HG03196 (cell line): Measurements from ENCODE around the gene GTF3C1.
"Not testable (repeated sequence)": the region's sequence is repeated elsewhere in the genome, so short reads cannot be mapped to it uniquely, and the experiment has no call there.

ENCODE experiments used
- ATAC-seq: cut with Tn5 transposase; IDR thresholded peaks from one replicate; pipeline ENCODE4 v1.9.1; 2021; ENCODE audit not compliant: unreplicated experiment

GTF3C1 gene, protein sequence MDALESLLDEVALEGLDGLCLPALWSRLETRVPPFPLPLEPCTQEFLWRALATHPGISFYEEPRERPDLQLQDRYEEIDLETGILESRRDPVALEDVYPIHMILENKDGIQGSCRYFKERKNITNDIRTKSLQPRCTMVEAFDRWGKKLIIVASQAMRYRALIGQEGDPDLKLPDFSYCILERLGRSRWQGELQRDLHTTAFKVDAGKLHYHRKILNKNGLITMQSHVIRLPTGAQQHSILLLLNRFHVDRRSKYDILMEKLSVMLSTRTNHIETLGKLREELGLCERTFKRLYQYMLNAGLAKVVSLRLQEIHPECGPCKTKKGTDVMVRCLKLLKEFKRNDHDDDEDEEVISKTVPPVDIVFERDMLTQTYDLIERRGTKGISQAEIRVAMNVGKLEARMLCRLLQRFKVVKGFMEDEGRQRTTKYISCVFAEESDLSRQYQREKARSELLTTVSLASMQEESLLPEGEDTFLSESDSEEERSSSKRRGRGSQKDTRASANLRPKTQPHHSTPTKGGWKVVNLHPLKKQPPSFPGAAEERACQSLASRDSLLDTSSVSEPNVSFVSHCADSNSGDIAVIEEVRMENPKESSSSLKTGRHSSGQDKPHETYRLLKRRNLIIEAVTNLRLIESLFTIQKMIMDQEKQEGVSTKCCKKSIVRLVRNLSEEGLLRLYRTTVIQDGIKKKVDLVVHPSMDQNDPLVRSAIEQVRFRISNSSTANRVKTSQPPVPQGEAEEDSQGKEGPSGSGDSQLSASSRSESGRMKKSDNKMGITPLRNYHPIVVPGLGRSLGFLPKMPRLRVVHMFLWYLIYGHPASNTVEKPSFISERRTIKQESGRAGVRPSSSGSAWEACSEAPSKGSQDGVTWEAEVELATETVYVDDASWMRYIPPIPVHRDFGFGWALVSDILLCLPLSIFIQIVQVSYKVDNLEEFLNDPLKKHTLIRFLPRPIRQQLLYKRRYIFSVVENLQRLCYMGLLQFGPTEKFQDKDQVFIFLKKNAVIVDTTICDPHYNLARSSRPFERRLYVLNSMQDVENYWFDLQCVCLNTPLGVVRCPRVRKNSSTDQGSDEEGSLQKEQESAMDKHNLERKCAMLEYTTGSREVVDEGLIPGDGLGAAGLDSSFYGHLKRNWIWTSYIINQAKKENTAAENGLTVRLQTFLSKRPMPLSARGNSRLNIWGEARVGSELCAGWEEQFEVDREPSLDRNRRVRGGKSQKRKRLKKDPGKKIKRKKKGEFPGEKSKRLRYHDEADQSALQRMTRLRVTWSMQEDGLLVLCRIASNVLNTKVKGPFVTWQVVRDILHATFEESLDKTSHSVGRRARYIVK (N-terminal part only)

DNA sequence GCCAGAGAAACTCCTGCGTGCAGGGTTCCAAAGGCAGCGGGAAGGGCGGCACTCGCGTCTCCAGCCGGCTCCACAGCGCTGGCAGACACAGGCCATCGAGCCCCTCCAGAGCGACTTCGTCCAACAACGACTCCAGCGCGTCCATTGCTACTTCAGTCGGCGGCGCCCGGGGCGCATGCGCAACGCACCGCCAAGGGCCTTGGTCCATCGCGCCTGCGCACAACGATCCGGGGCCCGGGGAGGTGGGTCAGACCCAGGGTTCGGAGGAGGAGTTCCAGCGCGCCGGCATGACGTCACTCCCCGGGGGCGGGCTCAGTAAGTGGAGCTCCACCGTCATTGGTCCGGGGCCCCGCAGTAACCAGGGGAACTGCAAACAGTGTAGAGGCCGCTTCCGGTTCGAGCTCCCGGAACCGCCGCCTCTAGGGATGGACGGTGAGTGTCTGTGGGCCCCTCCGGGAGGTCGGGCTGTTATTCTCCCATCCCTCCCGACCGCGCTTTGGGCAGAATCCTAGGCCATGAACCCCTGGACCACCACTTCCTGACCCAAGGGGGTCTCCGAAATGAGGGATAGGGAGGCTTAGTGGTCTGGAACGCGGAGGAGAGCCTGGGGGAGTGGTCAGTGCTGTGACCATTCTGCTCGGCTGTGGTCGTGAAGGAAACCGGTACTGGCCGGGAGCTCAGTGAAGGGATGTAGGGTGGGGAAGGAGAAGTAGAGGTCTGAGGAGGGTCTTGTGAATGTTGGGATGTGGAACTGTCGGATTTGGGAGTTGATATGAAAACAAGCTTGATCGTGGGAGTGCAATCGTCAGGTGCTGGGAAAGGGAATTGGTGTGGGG is at the start of gene GTF3C1, which contains the start of gene KATNIP:
Gene GTF3C1 (minus strand): TSS at position 168 of the 836 bp plus-strand sequence. CDS start 23 bp downstream, at position 145.
Gene KATNIP (plus strand): TSS at position 399 of the 836 bp plus-strand sequence. CDS start 27 bp downstream, at position 426.
- peak; percentile 95 for ATAC-seq

DNA sequence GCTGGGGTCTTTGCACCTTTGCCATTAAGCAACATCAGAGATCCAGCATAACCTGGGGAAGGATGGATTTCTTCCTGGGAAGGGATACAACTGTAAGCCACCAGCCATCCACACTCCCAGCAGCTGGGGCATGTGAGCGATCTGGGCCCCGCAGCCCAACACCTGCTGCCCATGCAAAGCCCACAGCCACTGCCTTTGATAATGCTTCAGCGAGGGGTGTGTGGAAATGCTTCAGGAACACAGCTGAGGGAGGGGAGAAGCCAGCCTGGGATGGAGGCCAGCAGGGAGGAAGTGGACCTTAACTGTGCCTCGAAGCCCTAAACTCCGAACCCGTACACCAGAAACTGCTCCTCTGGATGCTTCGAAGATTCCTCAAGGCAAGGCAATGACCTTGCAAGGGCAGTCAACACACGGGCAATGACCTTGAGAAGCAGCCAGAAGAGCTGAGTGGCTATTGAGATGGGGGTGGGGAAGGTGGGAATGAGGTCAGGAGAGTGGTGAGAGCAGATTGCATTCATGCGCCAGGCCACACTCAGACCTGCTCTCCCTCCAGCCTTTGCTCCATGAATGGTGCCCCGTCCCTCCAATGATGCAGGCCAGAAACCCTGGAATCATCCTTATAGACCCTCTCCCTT is 49.3 kb upstream of the GTF3C1 start:
- ATAC-seq, result no peak

DNA sequence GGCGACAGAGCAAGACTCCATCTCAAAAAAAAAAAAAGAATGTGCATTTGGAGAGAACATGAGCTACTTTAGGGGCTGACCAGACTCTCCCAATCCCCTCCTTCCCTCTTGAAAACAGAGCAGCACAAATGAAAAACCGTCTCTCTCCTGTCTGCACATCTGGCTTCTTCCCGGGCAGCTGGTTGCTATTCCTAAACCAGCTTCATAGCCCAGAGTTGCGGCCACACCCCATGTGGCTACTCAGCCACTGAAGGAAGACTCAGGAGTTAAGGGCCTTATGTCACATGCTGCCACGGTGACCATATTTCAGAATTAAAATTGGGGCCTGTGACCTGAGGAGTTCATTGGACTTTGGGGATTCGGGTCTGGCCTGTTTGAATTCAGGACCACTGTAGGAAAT is 48.5 kb upstream of the GTF3C1 start:
- no peak for ATAC-seq

DNA sequence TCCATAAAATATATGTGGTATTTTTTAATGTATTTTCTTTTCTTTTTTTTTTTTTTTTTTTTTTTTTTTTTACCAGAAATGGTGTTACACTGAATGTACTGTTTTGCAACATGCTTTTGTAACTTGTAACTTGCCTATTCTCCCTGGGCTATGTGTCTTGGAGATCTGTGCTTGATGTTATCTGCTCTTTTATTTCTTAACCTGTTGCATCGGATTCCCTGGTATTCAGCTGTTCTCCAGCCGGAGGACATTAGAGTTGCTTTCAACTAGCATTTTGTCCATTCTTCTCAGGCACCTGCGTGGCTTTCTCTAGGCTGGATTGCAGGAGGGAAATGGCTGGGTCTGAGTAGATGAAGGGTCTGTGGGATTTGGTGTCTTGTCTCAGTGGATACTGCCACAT is 47.6 kb upstream of the GTF3C1 start:
- no peak for ATAC-seq

DNA sequence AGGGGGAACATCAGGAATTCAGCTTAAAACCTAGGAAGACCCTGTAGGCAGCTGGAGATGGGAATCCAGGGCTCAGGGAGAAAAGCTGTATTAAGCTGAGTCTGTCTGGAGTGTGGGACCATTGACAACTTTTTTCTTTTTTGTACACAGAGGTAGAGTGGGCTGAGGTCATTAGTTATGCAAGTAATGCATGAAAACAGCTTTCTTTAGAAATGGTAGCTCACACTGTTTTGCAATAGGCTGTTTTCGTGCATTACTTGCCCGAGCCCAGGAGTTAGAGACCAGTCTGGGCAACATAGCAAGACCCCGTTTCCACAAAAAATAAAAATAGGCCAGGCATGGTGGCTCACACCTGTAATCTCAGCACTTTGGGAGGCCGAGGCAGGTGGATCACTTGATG is 46.7 kb upstream of the GTF3C1 start:
- ATAC-seq, result no peak

DNA sequence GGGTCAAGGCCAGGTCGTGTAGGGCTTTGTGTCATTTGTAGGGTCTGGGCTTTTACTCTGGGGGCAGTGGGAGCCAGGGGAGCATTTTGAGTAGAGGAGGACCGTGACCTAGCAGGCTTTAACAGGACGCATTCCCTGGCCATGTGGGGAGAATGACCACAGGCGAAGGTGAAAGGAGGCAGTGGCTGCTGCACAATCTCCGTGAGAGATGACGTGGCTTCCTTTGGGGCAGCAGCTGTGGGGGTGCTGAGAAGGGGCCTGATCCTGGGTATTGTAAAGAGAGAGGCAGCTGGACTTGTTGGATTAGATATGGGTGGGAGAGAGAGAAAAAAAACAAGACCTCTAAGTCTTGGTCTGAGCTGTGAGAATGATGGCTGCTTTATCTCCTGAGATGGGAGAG is 46.3 kb upstream of the GTF3C1 start:
- ATAC-seq, result no peak

DNA sequence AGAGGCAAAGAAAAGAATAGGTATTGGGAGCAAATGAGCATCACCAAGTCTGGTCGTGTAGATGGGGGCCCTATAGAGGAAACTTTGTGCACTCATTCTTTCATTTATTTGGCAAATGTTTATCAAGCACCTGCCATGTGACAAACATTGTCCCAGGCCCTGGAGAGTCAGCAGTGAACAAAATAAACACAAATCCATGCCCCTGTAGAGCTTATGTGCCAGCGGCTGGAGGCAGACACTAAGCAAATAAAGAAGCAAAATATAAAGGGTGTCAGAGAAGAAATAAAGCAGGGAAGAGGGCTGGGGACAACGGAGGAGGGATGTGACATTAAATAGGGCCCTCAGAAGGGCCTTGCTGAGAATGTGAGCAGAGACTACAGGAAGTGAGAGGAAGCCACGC is 45.8 kb upstream of the GTF3C1 start:
- no peak for ATAC-seq

DNA sequence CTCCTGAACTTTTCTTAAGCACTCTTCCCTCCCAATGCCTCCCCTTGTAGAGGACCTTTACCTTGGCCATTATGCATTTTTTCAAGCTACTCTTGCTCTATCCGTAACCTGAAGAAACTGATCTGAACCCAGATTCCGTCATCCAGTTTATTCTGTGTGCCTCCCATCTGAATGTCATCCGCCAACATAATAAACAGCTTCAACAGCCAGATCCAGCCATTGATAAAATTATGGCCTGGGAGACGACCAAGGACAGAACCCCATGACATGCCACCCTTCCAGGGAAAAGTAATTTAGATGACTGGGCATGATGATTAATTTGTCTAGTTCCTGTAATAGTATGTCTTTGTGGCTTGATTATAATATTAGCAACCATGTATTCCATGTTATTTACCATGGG is 42.1 kb upstream of the GTF3C1 start:
- ATAC-seq, result no peak

DNA sequence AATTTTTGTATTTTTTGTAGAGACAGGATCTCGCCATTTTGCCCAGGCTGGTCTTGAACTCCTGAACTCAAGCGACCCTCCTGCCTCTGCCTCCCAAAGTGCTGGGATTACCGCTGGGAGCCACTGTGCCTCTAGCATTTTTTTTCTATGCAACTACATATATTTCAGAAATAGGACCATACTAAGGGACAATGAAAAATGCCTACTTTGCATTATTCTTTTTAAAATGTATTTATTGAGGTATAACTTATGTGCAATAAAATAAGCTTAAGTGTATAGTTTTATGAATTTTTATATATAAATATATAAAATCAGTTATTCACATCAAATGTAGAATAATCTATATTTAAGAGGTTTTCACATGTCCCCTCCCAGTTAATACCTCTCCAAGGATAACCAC is 38.3 kb upstream of the GTF3C1 start:
- ATAC-seq, result no peak

DNA sequence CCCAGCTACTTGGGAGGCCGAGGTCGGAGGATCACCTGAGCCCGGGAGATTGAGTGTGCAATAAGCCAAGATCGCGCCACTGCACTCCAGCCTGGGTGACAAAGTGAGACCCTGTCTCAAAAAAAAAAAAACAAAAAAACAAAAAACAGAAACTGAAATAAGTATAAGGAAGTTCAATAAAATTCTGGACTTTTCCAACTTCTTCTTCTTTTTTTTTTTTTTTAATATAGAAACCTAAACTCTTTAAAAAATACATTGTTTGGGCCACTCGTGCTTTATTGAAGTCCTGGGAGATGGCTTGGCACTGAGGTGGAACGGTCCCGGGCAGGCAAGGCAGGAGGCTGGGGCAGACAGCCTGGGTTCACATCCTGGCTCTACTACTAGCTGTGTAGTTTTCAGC is 37.0 kb upstream of the GTF3C1 start:
- ATAC-seq, result no peak

DNA sequence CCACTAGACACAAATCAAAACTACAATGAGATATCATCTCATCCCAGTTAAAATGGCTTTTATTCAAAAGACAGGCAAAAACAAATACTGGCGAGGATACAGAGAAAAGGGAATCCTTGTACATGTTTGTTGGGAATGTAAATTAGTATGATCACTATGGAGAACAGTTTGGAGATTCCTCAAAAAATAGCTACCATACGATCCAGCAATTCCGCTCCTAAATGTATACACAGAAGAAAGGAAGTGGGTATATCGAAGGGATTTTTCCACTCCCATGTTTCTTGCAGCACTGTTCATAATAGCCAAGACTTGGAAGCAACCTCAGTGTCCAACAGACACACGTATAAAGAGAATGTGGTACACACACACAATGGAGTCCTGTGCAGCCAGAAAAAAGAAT is 35.5 kb upstream of the GTF3C1 start:
- ATAC-seq, result no peak

DNA sequence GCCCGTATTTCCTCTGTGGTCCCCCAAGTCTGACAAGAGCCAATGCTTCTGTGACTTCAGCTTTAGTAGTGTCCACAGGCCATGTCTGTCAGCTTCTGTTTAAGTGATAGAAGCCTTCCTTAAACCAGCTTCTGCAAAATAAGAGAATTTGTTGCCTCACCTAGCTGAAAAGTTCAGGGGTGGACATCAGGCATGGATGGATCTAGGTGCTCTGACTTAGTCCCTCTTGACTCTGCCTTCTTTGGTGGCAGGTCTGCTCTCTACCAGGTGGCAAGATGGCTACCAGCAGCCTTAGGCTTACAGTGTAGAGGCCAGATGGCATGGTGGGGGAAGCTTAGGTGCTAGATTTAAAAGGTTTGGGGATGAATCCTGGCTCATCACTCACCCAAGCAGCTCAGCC is 33.9 kb upstream of the GTF3C1 start:
- no peak for ATAC-seq

DNA sequence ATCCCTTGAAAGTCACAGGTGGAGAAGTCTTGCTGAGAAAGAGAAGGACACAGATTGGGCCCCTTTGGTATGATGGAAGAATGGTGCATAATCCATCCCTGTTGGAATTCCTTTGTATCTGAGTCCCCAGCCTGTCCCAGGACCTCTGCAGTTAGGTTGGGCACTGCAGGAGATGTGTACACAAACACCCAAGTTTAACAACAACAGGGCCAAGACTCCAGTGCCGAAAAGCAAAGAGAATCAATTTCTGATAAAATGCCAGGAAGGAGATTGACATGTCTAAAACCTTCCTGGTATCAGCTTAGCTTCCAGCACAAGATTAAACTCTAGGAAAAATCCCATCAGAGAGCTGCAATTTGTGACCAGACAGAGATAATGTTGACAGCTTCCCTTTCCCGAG is 33.2 kb upstream of the GTF3C1 start:
- ATAC-seq, result no peak

DNA sequence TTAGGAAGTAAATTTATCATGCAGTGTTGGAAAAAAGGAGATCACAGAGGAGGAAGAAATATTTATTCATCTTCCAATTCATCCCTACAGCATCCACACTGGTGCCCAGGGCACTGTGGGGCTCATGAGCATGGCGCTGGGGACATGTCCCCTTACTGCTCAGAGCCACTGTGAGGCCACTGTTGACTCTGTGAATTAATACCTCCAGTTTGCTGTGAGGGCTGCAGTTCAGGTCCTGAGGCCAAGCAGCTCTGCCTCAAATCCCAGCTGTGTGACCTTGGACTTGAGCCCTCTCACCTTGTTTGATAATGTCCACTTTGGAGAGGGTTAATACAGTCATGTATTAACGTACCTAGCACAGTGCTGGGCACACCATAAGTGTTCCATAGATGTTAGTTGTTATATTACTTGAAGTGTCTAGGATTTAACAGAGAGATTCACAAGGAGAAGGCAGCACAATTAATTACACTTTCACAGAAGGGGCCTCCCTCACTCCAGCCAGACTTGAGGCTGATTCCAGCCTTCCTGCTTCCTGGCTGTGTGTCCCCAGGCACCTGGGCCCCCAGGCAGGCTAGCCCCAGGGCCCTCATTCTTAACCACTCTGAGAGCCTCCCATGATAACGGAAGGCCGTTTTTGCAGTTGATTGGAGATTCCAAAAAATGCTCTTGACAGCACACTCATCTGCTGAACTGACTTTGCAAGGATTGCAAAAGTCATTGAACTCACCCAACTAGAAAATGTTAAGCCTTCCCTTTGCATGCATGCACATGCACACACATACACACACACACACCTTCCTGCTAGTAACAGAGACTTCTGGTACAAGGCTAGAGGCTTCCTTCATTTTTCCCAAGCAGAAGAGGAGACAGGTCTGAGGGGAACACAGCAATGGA is 29.6 kb upstream of the GTF3C1 start:
- ATAC-seq, result no peak

DNA sequence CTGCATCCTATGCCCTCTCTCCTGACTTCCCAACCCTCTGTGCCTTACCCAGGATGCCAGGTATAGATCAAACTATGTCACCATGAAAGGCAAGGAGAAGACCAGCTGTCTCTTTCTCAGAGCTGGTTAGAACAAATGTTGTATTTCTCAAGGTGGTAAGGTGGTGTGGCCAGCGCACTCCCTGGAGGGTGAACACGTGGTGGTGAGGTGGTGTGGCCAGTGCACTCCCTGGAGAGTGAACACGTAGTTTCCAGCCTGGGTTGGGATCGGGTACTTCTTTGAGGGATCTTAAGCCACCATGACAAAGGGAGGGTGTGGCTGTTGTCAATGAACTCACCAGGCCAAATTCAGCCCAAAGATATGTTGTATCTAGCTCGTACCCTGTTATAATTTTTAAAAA is 27.0 kb upstream of the GTF3C1 start:
- ATAC-seq, result no peak

DNA sequence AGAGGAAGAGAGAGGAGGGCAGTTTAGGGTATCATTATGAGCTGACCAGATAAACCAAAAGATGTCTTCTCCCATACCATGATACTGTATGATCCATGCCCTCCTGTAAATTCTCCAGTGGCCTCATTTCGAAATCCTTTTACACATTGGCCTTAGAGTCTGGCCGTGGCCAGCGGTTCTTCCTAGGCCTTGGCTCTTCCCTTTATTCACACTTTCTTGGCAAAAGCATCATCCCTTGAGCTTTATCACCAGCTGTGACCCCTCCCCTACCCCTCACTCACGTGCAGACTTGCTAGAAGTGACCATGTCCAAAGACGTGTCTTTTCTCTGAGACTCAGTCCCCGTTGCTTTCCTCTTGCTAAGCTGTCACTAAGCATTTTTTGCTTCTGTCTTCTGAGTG is 23.0 kb upstream of the GTF3C1 start:
- no peak for ATAC-seq

DNA sequence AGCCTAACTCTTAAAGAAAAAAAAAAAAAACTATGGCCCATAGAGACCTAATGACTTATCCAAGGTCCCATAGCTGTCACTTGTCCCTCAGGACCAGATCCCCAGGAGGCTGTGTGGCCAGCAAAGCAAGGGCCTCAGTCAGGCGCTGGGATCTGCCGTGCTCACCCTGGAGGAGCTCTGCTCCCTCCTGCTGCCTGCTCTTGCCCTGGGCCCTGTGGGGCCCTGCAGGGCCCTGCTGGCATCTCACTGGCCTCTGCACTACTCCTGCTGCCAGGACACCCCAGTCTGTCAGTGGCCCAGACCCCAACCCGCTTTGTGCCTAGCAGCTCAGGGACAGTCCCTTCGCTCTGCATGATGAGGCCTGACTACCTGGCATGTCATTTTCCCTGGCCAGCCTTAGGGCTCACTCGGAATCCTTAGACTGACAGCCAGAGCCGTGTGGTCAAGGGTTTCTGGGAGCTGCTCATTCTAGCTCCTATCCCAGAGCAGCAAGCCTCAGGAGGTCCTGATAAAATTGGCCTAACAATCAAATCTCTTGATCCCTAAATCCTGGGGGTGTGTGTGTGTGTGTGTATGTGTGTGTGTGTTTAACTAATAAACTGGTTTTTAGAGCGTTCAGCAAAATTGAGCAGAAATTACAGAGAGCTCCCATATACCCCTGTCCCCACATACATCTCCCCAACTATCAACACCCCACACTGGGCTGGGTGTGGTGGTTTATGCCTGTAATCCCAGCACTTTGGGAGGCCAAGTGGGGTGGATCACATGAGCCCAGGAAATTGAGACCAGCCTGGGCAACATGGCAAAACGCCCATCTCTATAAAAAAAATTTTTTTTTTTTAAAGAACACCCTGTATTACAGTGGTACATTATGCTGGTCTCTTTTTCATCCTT is 22.0 kb upstream of the GTF3C1 start:
- ATAC-seq, result no peak

DNA sequence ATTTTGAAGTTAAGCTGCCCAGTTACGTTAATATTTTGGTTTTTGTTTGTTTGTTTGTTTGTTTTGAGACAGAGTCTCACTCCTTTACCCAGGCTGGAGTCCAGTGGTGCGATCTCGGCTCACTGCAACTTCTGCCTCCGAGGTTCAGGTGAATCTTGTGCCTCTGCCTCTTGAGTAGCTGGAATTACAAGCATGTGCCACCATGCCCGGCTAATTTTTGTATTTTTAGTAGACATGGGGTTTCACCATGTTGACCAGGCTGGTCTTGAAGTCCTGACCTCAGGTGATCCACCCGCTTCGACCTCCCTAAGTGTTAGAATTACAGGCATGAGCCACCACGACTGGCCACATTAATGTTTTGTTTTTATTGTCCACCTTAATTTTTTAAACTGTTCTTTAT is 21.3 kb upstream of the GTF3C1 start:
- ATAC-seq, result not testable (repeated sequence)
